ENCODE measurements around the gene NAP1L5. TPM values are rescaled to one million over a fixed set of nuclear protein-coding genes. Genes with fewer than 3 reads are reported as not detected.
A peak's percentile ranks its signal among the peaks of the same experiment; 100 is the strongest.

NAP1L5 gene
- total RNA-seq, 1 experiment from 2014 or later: 0.26 TPM

- Histone ChIP-seq H3K4me3 (peak overlapping the region; percentile 56; the same call in 1 of the 2 replicates), H3K36me3 (no peaks in the 10 kb centered on the region)
- no peak for DNase-seq
These were observed 999 bp downstream of the NAP1L5 start for GRCh38 chr4:88696630-88697029.

GRCh38 chr4:88693792-88694191 is 3.8 kb downstream of the NAP1L5 start:
- Histone ChIP-seq H3K4me3 (no peak overlapping the region), H3K9me3 (no peaks in the 10 kb centered on the region), H3K36me3 (no peaks in the 10 kb centered on the region), H3K27me3 (no peaks in the 10 kb centered on the region)
- DNase-seq: no peak

More at GRCh38 chr4:88696630-88697029, 999 bp downstream of the NAP1L5 start:
- Histone ChIP-seq H3K27me3 (no peaks in the 10 kb centered on the region), H3K9me3 (no peaks in the 10 kb centered on the region)

GRCh38 chr4:88690355-88690754 is 7.3 kb downstream of the NAP1L5 start:
- Histone ChIP-seq H3K36me3 (no peaks in the 10 kb centered on the region), H3K4me3 (no peak overlapping the region), H3K9me3 (no peaks in the 10 kb centered on the region), H3K27me3 (no peaks in the 10 kb centered on the region)
- DNase-seq: no peak

DNA sequence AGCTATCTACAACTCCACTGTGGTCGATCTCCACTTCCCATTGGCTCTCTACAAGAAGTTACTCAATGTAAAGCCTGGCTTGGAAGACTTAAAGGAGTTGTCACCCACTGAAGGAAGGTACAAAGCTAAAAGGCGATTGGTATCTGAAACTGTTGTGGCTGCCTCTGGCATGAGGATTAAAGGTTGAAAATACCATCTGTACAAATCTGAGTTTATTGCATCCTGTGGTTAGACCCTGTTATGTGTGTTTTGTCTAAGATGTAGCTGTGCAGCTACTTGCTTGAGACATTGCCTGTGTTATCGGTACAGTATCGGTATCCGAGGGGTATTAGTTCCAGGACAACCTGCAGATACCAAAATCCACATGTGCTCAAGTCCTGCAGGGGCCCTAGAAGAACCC is 16.4 kb downstream of the NAP1L5 start:
- no peaks in the 10 kb centered on the region for H3K27me3 ChIP-seq
- DNase-seq: no peak
- H3K4me3 ChIP-seq: no peak overlapping the region
- no peaks in the 10 kb centered on the region for H3K9me3 ChIP-seq
- H3K36me3 ChIP-seq: no peaks in the 10 kb centered on the region

GRCh38 chr4:88675543-88675942 is 22.1 kb downstream of the NAP1L5 start:
- Histone ChIP-seq H3K4me3 (no peak overlapping the region), H3K36me3 (no peaks in the 10 kb centered on the region), H3K9me3 (no peaks in the 10 kb centered on the region), H3K27me3 (no peaks in the 10 kb centered on the region)
- DNase-seq: no peak

- Histone ChIP-seq H3K36me3 (no peaks in the 10 kb centered on the region), H3K27me3 (no peaks in the 10 kb centered on the region), H3K9me3 (no peaks in the 10 kb centered on the region), H3K4me3 (no peak overlapping the region)
- no peak for DNase-seq
These were observed 22.6 kb downstream of the NAP1L5 start for GRCh38 chr4:88674979-88675378.

- Histone ChIP-seq H3K27me3 (no peaks in the 10 kb centered on the region), H3K36me3 (no peaks in the 10 kb centered on the region), H3K4me3 (no peak overlapping the region), H3K9me3 (no peaks in the 10 kb centered on the region)
- DNase-seq: no peak
These were observed 23.1 kb downstream of the NAP1L5 start for GRCh38 chr4:88674565-88674964.

DNA sequence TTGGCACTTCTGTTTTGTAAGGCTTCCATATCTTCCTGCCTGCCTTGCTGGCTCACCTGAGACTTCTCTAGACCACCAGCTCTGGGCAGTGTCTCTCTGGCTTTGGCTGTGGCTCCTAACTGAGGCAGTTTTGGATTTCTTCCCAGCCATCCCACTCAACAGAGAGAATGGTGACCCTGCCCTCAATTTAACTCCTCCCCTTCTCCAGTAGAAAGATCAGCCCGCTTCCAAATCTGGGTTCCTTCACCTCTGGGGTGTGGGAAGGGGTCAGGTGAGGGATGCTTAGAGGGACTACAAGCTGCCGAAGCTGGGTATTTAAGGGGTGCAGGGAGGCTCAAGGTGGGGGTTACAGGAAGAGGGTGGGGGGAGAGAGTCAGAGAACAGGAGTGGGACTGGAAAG is 23.7 kb downstream of the NAP1L5 start:
- H3K36me3 ChIP-seq: no peaks in the 10 kb centered on the region
- no peak overlapping the region for H3K4me3 ChIP-seq
- H3K9me3 ChIP-seq: no peaks in the 10 kb centered on the region
- no peak for DNase-seq
- H3K27me3 ChIP-seq: no peaks in the 10 kb centered on the region

- DNase-seq: no peak
- no peaks in the 10 kb centered on the region for H3K9me3 ChIP-seq
- no peak overlapping the region for H3K4me3 ChIP-seq
- no peaks in the 10 kb centered on the region for H3K36me3 ChIP-seq
- H3K27me3 ChIP-seq: no peaks in the 10 kb centered on the region
These were observed 24.6 kb downstream of the NAP1L5 start for GRCh38 chr4:88672987-88673386.

DNA sequence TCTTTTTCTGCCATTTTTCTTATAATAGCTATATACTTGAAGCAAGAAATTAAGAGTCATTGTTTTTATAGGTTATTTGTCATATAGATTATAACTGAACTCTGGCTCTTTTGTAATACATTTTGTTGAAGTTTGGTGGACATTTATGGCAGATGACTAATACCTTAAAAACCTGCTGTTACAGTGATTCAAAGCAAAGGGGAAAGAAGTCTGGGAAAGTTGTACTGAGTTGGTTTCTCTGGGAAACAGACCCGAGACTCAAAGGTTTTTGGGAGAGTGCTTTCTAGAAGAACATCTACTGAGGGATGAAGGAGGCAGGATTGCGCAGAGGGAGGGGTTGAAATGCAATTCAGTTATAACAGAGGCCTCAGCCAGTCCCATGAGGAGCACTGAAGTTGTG is 35.9 kb downstream of the NAP1L5 start:
- no peak for DNase-seq
- Histone ChIP-seq H3K4me3 (no peak overlapping the region), H3K36me3 (no peaks in the 10 kb centered on the region), H3K27me3 (no peaks in the 10 kb centered on the region), H3K9me3 (no peaks in the 10 kb centered on the region)

DNA sequence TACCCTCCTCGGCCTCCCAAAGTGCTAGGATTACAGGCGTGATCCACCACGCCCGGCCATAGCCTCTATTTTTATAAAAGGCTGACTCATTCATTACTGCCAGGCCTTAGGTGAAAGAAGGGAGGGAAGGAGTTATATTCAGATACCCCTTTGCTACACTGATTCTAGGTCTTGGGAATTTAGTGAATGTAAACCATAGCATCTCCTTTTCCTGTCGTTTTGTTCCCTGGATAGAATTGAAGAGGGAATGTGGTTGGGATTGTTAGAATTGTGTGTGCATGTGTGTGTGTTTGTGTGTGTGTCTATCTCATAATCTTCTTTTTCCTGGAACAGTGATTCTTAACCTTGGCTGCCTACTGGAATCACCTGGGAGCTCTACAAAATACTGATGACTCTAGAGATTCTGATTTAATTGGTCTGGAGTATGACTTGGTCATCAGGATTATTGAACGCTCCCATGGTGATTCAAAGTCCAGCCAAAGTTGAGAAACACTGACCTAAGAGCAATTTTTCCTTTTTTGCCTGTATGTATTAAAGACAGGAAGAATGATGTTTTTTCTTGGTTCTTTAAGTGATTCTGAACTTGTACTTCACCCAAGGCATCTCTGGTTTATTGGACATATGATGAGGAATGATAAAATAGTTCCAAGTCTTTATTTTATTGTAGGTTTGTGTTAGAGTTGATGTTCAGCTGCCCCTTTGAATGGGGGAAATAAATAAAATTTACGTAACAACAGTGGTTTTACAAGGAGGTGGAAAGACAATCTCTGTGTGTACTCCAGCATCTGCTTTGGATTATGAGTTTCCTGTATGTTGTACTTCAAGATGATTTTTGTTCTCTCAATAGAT is 37.0 kb downstream of the NAP1L5 start:
- Histone ChIP-seq H3K36me3 (no peaks in the 10 kb centered on the region), H3K9me3 (no peaks in the 10 kb centered on the region), H3K4me3 (no peak overlapping the region), H3K27me3 (no peaks in the 10 kb centered on the region)
- DNase-seq: no peak

DNA sequence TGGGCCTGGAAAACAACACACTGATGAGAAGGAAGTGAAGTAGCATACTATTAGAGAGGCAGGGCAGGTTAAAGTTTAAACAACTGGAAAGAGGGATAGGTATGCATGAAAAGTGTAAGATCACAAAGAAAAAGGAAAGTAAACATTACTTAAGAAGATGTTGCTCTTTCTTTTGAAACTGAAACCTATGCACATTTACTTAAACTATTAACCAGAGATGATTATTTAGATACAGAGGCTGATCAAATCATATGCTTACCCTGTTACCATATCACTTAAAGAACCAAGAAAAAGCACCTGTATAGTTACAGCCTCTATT is 37.8 kb downstream of the NAP1L5 start:
- Histone ChIP-seq H3K9me3 (no peaks in the 10 kb centered on the region), H3K27me3 (no peaks in the 10 kb centered on the region), H3K36me3 (no peaks in the 10 kb centered on the region), H3K4me3 (no peak overlapping the region)
- DNase-seq: no peak

DNA sequence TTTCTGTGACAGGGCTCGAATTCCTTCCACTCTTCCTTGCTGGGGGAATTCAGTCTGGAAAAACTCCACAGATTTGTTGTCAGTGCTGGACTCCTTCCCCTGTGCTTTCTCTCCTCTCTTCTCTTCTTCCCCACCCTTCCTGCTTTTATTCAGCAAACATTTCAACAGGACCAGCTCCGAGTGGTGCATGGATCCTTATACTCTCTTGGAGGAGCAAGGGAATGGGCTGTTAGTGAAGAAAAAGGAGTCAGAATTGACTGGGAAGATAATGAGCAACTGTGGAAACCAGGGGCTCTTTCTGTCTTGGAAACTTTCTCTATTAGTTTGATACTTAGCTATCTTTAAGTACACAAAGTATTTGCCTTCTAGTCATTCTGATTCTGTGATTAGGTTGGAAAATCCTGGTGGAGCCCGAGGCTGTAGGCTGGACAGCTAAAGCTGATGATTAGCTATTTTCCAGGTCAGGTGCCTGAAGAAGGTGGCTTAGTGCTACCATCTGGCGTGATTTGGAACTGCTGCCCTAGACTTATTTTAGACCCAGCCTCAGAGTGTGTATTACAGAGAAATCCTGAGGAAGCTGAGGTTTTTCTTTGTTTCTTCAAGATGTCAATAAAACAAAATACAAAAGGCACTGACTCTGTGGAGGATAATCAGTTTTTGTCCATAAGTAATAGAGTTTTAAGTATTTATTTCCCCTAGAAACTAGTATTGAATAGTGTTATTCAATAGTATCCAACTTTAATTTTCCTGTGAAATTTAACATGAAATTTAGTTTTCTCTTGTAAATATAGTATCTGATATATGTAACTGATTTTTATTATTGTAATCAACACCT is 38.4 kb downstream of the NAP1L5 start:
- no peaks in the 10 kb centered on the region for H3K9me3 ChIP-seq
- H3K36me3 ChIP-seq: no peaks in the 10 kb centered on the region
- peak; percentile 29 for DNase-seq
- no peak overlapping the region for H3K4me3 ChIP-seq
- no peaks in the 10 kb centered on the region for H3K27me3 ChIP-seq

DNA sequence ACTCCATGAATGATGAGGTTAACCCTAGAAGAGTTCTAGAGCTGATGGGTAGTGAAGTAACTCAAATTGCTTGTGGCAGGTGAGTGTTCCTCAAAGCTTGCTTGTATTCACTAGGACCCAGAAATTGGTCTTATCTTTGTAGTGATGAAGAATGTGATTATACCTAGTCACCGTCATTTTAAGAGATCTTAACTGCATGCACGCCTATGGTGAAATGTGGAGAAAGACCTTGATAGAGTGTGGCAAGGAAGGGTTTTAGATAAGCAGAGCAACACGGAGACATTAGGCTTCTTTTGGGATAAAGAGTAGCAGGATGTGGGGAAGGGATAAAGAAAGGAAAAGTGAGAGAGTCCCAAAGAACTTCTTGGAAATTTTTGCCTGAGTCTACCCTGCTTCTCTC is 42.4 kb downstream of the NAP1L5 start:
- no peak for DNase-seq
- no peaks in the 10 kb centered on the region for H3K36me3 ChIP-seq
- H3K4me3 ChIP-seq: no peak overlapping the region
- no peaks in the 10 kb centered on the region for H3K9me3 ChIP-seq
- no peaks in the 10 kb centered on the region for H3K27me3 ChIP-seq

DNA sequence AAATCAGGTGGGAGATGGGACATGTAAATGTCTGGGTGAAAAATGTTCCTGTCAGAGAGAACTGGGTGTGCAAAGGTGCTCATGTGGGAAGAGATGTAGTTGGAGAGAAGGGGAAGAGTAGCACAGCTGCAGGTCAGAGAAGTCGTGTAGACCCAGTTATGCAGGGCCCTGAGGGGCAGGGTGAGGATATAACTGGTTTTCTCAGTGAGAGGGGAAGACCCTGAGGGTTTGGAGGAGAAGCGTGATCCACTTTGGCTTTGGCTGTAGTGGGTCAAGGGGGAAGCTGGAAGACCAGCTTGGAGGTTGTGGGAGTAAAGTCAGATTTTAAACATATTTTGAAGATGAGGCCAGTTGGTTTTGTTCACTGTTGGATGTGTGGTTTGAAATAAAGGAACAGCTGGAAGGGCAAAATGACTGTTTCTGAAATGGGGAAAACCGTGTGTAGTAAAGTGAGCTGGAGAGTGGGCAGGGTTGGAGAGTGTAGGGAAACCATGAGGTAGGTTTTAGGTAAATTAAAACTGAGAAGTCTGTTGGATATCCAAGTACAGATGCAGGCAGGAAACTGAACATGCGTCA is 44.2 kb downstream of the NAP1L5 start:
- Histone ChIP-seq H3K36me3 (no peaks in the 10 kb centered on the region), H3K9me3 (no peaks in the 10 kb centered on the region)
- no peak for DNase-seq

DNA sequence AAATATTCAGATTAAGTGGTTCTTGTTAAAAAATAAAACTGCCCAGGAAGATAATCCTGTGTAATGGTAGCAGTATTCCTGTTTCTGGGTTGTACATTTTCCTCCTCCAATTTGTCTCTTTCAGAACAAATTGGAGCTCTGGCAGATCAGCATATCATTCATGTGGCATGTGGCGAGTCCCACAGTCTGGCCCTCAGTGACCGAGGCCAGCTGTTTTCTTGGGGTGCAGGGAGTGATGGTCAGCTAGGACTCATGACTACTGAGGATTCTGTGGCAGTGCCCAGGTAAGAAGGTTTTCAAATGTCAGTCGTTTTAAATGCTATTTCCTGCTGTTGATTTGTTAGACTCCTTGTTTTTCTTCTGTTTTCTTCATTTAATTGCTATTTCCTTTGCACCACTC is 47.9 kb downstream of the NAP1L5 start:
- Histone ChIP-seq H3K27me3 (no peaks in the 10 kb centered on the region), H3K4me3 (no peak overlapping the region), H3K36me3 (no peaks in the 10 kb centered on the region), H3K9me3 (no peaks in the 10 kb centered on the region)
- no peak for DNase-seq

More for the DNA sequence above, 44.2 kb downstream of the NAP1L5 start:
- Histone ChIP-seq H3K4me3 (no peak overlapping the region), H3K27me3 (no peaks in the 10 kb centered on the region)

GRCh38 chr4:88646528-88647280 is 50.9 kb downstream of the NAP1L5 start:
- Histone ChIP-seq H3K4me3 (no peak overlapping the region), H3K36me3 (no peaks in the 10 kb centered on the region), H3K27me3 (no peaks in the 10 kb centered on the region), H3K9me3 (no peaks in the 10 kb centered on the region)
- no peak for DNase-seq

All from MG63 (cell line).